GM04503 (cell line): ENCODE data around the gene TMEM254.
"Not testable (repeated sequence)": the region's sequence is repeated elsewhere in the genome, so short reads cannot be mapped to it uniquely, and the experiment has no call there.

Experiments used
- DNase-seq: peaks from one replicate; pipeline ENCODE4 v3.0.0-alpha.2; 2012; ENCODE audit warnings: low read depth

The TMEM254 gene

DNA sequence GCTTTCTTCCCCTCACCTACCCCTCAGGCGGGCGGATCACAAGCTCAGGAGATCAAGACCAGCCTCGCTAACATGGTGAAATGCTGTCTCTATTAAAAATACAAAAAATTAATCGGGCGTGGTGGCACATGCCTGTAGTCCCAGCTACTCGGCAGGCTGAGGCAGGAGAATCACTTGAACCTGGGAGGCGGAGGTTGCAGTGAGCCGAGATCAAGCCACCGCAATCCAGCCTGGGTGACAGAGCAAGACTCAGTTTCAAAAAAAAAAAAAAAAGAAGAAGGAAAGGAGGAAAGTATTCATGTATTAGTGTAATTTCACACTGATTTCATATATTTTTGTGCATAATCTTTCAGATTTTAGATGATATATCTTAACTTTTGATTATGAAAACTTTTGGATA lies 55.2 kb downstream of the TMEM254 start:
- DNase-seq, result not testable (repeated sequence)

DNA sequence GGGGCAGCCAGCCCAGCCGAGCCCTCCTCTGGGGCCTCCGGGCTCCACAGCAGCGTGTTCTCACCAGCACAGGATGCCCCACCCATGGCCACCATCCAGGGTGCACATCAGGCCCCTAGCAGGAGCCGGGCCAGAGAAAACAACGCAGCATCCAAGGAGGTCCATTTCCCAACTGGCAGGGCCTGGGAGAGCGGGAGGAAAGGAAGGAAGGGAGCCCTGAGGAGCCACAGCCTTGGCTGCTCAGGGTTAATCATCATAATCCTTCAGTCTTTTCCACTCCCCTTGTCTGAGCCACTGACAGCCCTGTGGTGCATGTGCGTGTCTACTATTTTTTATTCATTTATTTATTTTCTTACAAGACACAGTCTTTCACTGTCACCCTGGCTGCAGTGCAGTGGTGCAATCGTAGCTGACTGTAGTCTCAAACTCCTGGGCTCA lies 57.7 kb downstream of the TMEM254 start:
- peak; percentile 86 for DNase-seq

DNA sequence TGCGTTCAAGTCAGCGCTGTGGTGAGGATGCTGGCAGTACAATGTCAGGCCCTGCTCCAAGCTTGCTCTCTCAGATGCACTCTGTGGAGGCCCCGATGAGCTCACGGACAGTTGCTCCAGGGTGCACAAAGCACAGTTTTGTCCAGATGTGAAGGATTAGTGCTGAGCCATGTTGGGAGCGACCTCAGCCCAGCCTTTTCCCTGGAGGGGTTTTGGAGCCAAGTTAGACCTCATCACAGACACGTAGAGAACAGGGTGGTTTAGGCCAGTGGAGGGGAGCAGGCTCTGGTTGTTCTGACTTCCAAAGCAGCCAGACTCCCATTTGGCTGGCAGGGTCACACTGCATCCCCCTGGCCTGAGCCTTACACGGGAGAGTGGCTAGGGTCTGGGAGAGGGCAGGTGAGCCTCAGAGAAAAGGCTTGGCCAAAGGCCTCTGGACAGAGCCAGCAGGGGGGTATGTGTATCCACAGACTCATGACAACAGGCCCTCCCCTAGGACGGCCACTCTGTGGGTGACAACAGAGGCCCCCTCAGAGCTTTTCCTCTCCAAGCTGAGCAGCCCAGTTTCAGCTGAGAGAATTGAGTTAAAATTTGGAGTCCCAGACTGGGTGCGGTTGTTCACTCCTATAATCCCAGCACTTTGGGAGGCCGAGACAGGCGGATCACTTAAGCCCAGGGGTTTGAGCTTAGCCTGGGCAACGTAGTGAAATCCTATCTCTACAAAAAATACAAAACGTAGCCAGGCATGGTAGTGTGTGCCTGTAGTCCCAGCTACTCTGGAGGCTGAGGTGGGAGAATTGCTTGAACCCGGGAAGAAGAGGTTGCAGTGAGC lies 58.8 kb downstream of the TMEM254 start:
- DNase-seq, result no peak

DNA sequence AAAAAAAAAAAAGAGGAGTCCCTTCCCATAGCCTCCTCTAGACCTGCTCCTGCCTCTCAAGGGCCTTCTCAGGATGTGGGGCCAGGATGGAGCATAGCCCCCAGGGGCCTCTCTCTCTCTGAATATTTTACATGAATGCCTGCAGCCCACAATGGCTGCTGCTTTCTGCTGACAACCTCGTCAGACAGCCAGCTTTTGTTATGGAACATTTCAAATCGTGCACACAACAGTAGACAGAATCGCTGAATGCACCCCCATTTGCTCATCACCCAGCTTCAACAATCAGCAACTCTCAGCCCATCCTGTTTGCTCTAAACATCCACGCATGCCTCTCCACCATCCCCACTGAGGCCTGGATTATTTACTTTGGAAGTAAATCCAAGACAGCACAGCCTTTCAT lies 59.5 kb downstream of the TMEM254 start:
- no peak for DNase-seq

DNA sequence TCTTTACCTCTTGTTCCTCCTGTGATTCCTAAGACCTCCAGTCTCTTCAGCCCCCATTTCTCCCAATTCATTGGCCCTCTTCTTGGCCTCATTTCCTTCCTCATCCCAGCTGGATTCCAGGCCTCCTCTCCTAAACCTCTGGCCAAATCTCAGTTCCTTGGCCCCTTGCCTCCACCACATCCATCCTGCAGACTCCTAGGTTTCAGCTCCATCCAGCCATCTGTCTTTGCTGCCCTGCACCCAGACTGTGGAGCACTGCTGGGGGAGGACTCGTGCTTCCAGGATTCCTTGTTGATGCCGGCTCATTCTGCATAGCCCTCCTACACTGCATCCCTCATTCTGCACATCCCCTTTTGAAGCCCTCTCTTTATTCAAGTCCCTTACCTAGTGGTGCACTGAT lies 60.8 kb downstream of the TMEM254 start:
- DNase-seq, result no peak

DNA sequence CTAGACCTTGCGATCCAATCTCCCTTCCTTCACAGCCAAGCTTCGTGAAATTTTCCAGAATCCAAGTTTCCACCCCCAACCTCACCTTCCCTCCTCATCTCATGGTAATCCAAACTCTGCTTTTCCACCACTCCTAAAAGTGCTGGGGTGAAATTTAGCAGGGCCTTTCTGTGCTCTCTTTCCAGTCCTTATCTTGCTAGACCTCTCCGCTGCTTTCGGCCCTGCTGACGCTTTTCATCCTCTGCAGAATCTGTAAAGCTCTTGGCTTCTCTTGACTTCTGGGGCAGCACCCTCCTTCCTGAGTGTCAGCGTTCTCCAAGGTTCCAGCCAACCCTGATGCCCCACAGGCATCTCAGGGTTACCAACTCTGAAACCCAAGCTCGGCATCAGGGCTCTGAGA lies 61.8 kb downstream of the TMEM254 start:
- DNase-seq, result no peak

DNA sequence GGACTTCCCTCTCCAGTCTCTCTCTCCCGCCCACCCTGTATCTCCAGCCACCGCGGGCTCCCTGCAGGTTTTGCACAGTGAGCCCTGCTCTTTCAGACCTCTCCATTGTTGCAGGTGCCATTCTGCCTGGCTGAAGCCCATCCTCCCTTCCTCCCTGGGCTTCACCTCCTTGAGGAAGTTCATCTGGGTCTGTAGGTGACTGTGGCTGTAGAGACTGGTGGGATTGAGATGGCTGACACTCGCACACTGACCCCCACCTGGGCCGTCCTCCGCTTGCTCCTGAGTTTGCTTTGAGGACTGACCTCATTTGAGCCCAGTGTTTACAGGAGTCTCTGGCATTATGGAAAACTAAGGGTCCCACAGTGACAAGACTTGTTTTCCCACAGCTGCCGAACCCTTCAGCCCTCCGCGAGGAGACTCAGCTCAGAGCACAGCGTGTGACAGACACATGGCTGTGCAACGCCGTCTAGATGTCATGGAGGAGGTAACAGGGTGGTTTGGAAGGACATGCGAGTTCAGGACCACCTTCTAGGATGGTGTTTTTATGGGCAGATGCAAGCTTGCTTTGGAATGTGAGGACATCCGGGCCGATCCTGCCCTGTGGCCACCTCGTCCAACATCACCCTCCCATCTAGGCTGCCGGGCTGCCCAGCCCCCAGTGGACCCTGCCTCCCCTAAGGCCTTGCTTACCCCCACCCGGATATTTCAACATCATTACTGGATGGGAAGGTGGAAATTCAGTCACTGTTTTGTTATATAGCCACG lies 63.4 kb downstream of the TMEM254 start:
- DNase-seq, result no peak
